ENCODE data around the gene SNX9.

- TF ChIP-seq CTCF (conservative IDR thresholded peaks at IDR 0.05 in 1 of 2, IDR thresholded peaks at IDR 0.05 in 1 of 2; ENCODE audit: low read depth in 1 of 2, low read length in 2 of 2) (no peak), EZH2 (IDR thresholded peaks at IDR 0.05; ENCODE audit: low read length, missing control alignments) (no peak)
These were observed 15.8 kb downstream of the SNX9 start for GRCh38 chr6:157838718-157839430.

All from fibroblast of lung (primary cell).